A673 (cell line): ENCODE data around the gene ZSCAN21.

ENCODE experiments used
- EZH2 ChIP-seq: fragments of 200-600 bp; sonication (generic); IDR thresholded peaks from 2 replicates; pipeline ENCODE4 v1.6.1; 2017; ENCODE audit warnings: borderline replicate concordance, low read depth, mild to moderate bottlenecking, mixed read lengths, antibody characterized with exemption, low read length; ENCODE audit not compliant: poor library complexity, severe bottlenecking
- TF ChIP-seq, protein P1 (sequence below): fragments of 300-800, 200-600 bp; sonication (generic); conservative IDR thresholded peaks from 2 replicates; pipeline ENCODE4 v1.5.1; 2017; ENCODE audit warnings: low read depth, mild to moderate bottlenecking, antibody characterized with exemption, low read length, moderate library complexity, mixed read lengths

DNA sequence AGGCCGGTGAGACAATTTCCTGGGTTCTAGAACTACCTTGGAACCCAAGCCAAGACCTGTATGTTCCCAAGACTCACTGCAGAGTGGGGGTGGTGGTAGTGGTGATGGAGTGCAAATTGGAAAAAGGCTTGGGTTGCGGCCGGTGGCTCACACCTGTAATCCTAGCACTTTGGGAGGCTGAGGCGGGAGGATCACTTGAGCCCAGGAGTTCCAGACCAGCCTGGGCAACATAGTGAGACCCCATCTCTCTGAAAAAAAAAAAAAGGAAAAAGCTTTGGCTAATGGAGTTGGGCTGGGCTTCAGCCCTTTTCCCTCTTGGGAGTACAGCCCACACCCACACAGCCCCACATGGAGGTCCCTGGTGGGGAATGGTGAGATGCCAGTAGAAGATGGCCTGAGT lies 56.0 kb downstream of the ZSCAN21 start:
- TF ChIP-seq, protein P1, sequence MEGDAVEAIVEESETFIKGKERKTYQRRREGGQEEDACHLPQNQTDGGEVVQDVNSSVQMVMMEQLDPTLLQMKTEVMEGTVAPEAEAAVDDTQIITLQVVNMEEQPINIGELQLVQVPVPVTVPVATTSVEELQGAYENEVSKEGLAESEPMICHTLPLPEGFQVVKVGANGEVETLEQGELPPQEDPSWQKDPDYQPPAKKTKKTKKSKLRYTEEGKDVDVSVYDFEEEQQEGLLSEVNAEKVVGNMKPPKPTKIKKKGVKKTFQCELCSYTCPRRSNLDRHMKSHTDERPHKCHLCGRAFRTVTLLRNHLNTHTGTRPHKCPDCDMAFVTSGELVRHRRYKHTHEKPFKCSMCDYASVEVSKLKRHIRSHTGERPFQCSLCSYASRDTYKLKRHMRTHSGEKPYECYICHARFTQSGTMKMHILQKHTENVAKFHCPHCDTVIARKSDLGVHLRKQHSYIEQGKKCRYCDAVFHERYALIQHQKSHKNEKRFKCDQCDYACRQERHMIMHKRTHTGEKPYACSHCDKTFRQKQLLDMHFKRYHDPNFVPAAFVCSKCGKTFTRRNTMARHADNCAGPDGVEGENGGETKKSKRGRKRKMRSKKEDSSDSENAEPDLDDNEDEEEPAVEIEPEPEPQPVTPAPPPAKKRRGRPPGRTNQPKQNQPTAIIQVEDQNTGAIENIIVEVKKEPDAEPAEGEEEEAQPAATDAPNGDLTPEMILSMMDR, result no peak
- no peak for TF ChIP-seq EZH2
